GM19328 (cell line): ENCODE measurements around the gene SAMM50.

Experiments used
- ATAC-seq: cut with Tn5 transposase; IDR thresholded peaks from one replicate; pipeline ENCODE4 v1.9.1; 2021; ENCODE audit warnings: mild to moderate bottlenecking, moderate library complexity; ENCODE audit not compliant: unreplicated experiment

The SAMM50 gene

GRCh38 chr22:43945632-43946383 is 9.4 kb upstream of the SAMM50 start:
- no peak for ATAC-seq

- no peak for ATAC-seq
Observed at GRCh38 chr22:43946384-43946667, 8.9 kb upstream of the SAMM50 start.

GRCh38 chr22:43948836-43949406 is 6.3 kb upstream of the SAMM50 start:
- ATAC-seq: no peak

GRCh38 chr22:43951391-43951790 is 3.9 kb upstream of the SAMM50 start:
- no peak for ATAC-seq

- no peak for ATAC-seq
Observed at GRCh38 chr22:43951966-43952365, 3.3 kb upstream of the SAMM50 start.

GRCh38 chr22:43953988-43954785 is 1.1 kb upstream of the SAMM50 start:
- no peak for ATAC-seq

GRCh38 chr22:43955883-43956782 is 891 bp downstream of the SAMM50 start:
- ATAC-seq: no peak

- ATAC-seq: no peak
Observed at GRCh38 chr22:43956805-43957463, 1.7 kb downstream of the SAMM50 start.

- no peak for ATAC-seq
Observed at GRCh38 chr22:43957871-43958270, 2.6 kb downstream of the SAMM50 start.

GRCh38 chr22:43964314-43964857 is 9.1 kb downstream of the SAMM50 start:
- ATAC-seq: no peak

- ATAC-seq: no peak
Observed at GRCh38 chr22:43967069-43967468, 11.8 kb downstream of the SAMM50 start.

- no peak for ATAC-seq
Observed at GRCh38 chr22:43968614-43969013, 13.4 kb downstream of the SAMM50 start.

GRCh38 chr22:43969021-43969878 is 14.0 kb downstream of the SAMM50 start:
- no peak for ATAC-seq

- no peak for ATAC-seq
Observed at GRCh38 chr22:43969989-43970755, 14.9 kb downstream of the SAMM50 start.

- no peak for ATAC-seq
Observed at GRCh38 chr22:43971112-43971511, 15.9 kb downstream of the SAMM50 start.

- no peak for ATAC-seq
Observed at GRCh38 chr22:43972931-43973462, 17.8 kb downstream of the SAMM50 start.

- ATAC-seq: no peak
Observed at GRCh38 chr22:43974028-43974545, 18.8 kb downstream of the SAMM50 start.

- ATAC-seq: no peak
Observed at GRCh38 chr22:43975041-43975440, 19.8 kb downstream of the SAMM50 start.
